ENCODE data around the gene NOXA1. TPM values are rescaled to one million over a fixed set of nuclear protein-coding genes. Genes with fewer than 3 reads are reported as not detected.
A peak's percentile ranks its signal among the peaks of the same experiment; 100 is the strongest.
"Not testable (repeated sequence)": the region's sequence is repeated elsewhere in the genome, so short reads cannot be mapped to it uniquely, and the experiment has no call there.

The NOXA1 gene
- total and polyA plus RNA-seq, 7 donors: 1.4 to 16.4 (median 3.3) TPM

GRCh38 chr9:137407590-137408300 is 15.4 kb upstream of the NOXA1 start:
- H3K9me3 ChIP-seq: no peaks in the 10 kb centered on the region
- peaks cover 0 to 5% (median 0%) of the 10 kb centered on the region in 3 donors for H3K27me3 ChIP-seq
- DNase-seq: peak; percentile 84
- peak overlapping the region; percentile 24 to 52 (median 46) for H3K27ac ChIP-seq
- H3K4me3 ChIP-seq: peak overlapping the region; percentile 14 to 46 (median 42)
- H3K36me3 ChIP-seq: no peaks in the 10 kb centered on the region
- peaks cover 0 to 31% (median 29%) of the 10 kb centered on the region in 4 donors for H3K4me1 ChIP-seq
- TF ChIP-seq POLR2A (IDR thresholded peaks at IDR 0.05) (no peak), POLR2AphosphoS5 (IDR thresholded peaks at IDR 0.05) (no peak), EP300 (IDR thresholded peaks at IDR 0.05) (no peak), CTCF (IDR thresholded peaks at IDR 0.05) (no peak)
- WGBS, 2 donors: 69 to 72% methylated on average over 31 of the region's 31 CpGs
- intact Hi-C loops (cut with DNase I): loop anchor here (5.0 kb wide), 1 partner anchor 110 kb away; no protein-coding TSS in a partner anchor

- H3K4me3 ChIP-seq: no peak overlapping the region
- H3K27ac ChIP-seq: no peak overlapping the region
- intact Hi-C loops (cut with DNase I): loop anchor here (5.0 kb wide), 1 partner anchor 112 kb away; no protein-coding TSS in a partner anchor
- no peak for DNase-seq
- H3K9me3 ChIP-seq: no peaks in the 10 kb centered on the region
- peaks cover 0 to 31% (median 29%) of the 10 kb centered on the region in 4 donors for H3K4me1 ChIP-seq
- TF ChIP-seq POLR2AphosphoS5 (IDR thresholded peaks at IDR 0.05) (no peak), EP300 (IDR thresholded peaks at IDR 0.05) (no peak), POLR2A (IDR thresholded peaks at IDR 0.05) (no peak), CTCF (IDR thresholded peaks at IDR 0.05) (no peak)
- peaks cover 0 to 5% (median 0%) of the 10 kb centered on the region in 3 donors for H3K27me3 ChIP-seq
- no peaks in the 10 kb centered on the region for H3K36me3 ChIP-seq
- WGBS, 2 donors: 93 to 96% methylated on average over 24 of the region's 24 CpGs
Measured at GRCh38 chr9:137408651-137409405, 14.4 kb upstream of the NOXA1 start.

- no peaks in the 10 kb centered on the region for H3K36me3 ChIP-seq
- intact Hi-C loops (cut with DNase I): loop anchor here (5.0 kb wide), 1 partner anchor 112 kb away; no protein-coding TSS in a partner anchor
- peaks cover 0 to 5% (median 0%) of the 10 kb centered on the region in 3 donors for H3K27me3 ChIP-seq
- WGBS, 2 donors: 89 to 92% methylated on average over 11 of the region's 11 CpGs
- H3K9me3 ChIP-seq: no peaks in the 10 kb centered on the region
- H3K4me1 ChIP-seq: peaks cover 0 to 31% (median 29%) of the 10 kb centered on the region in 4 donors
- H3K4me3 ChIP-seq: no peak overlapping the region
- no peak overlapping the region for H3K27ac ChIP-seq
- no peak for TF ChIP-seq CTCF (IDR thresholded peaks at IDR 0.05)
- no peak for TF ChIP-seq POLR2AphosphoS5 (IDR thresholded peaks at IDR 0.05)
- no peak for TF ChIP-seq EP300 (IDR thresholded peaks at IDR 0.05)
- no peak for TF ChIP-seq POLR2A (IDR thresholded peaks at IDR 0.05)
- no peak for DNase-seq
Measured at GRCh38 chr9:137409515-137409914, 13.7 kb upstream of the NOXA1 start.

GRCh38 chr9:137410236-137410890 is 12.8 kb upstream of the NOXA1 start:
- H3K36me3 ChIP-seq; H3K9me3 ChIP-seq; DNase-seq; H3K27me3 ChIP-seq; H3K4me3 ChIP-seq; intact Hi-C loops (cut with DNase I): not testable (repeated sequence)
- WGBS, 2 donors: 81 to 83% methylated on average over 18 of the region's 18 CpGs
- Histone ChIP-seq H3K27ac (peak overlapping the region in 1 of 4 donors; percentile 62), H3K4me1 (peaks cover 0 to 31% (median 29%) of the 10 kb centered on the region in 4 donors)

- H3K4me3 ChIP-seq: no peak overlapping the region
- H3K27ac ChIP-seq: peak overlapping the region in 1 of 4 donors; percentile 62
- H3K9me3 ChIP-seq: no peaks in the 10 kb centered on the region
- H3K27me3 ChIP-seq: peaks cover 0 to 5% (median 0%) of the 10 kb centered on the region in 3 donors
- TF ChIP-seq CTCF (IDR thresholded peaks at IDR 0.05) (no peak), EP300 (IDR thresholded peaks at IDR 0.05) (no peak), POLR2AphosphoS5 (IDR thresholded peaks at IDR 0.05) (no peak), POLR2A (IDR thresholded peaks at IDR 0.05) (no peak)
- 87 to 88% methylated on average over 15 of the region's 15 CpGs for WGBS, 2 donors
- intact Hi-C loops (cut with DNase I): no loop called here
- H3K36me3 ChIP-seq: no peaks in the 10 kb centered on the region
- DNase-seq: no peak
- peaks cover 0 to 31% (median 29%) of the 10 kb centered on the region in 4 donors for H3K4me1 ChIP-seq
Measured at GRCh38 chr9:137410891-137411249, 12.3 kb upstream of the NOXA1 start.

Data from sigmoid colon (tissue), 7 donors.